ENCODE measurements around the gene ZNF697. TPM values are rescaled to one million over a fixed set of nuclear protein-coding genes. Genes with fewer than 3 reads are reported as not detected.
A peak's percentile ranks its signal among the peaks of the same experiment; 100 is the strongest.
"Not testable (repeated sequence)": the region's sequence is repeated elsewhere in the genome, so short reads cannot be mapped to it uniquely, and the experiment has no call there.

ZNF697 gene
- total and polyA plus RNA-seq, 9 of the 15 experiments (the other 6 are each of a cell fraction or from before 2014, with no cell fraction given) = 2.1 to 13.6 (median 8.3) TPM

DNA sequence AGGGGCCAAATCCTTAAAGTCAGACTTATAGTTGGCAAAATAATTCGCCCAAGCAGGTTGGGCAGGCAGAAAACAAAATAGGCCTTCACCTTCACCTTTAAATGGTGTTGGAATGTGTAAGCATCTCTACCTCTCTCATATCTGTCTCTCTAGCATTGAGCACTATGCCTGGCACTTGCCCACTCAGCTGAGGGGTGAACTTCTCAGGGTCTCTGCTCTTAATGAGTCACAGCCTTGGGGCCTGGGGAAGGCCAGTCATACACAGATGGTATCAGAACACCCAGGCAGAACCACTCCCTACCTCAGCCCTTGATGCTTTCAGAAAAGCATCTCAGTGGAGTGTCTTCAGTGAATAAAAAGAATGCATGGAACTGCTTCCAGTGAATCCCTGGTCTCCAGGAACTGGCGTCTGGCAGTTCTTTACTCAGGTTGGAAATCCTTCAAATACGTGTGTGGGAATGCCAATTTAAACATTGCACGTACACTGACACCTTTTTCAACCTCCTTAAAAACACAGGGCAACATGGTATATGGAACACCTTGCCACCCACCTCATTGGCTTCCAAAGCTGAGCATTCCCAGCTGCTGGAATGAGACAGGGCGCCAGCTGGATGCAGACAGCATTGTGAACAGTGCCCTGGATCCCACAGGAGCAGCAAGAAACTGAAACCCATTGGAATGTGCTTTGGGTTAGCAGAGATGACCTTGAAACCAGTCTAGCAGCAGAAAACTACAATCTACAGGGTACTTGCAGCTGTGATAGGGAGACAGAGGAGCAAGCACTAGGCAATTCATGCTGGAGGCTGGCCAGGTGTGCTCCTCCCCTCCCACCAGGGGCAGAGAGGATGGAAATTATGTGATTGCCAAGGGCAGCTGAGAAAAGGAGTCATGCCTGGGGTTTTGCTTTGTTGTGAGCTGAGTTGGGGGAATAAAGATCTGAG, 30.0 kb downstream of the ZNF697 start:
- H3K36me3 ChIP-seq (ENCODE audit: control insufficient read depth, insufficient read depth, low read length) = 0 out of 3 replicates have a peak, but pooled peaks cover 4% of the 10 kb centered on the region
- no peak overlapping the region for H3K4me3 ChIP-seq
- no peak overlapping the region for H3K4me2 ChIP-seq (ENCODE audit: insufficient read depth, low read length)
- H3K79me2 ChIP-seq (ENCODE audit: control insufficient read depth, insufficient read depth, low read length) = no peaks in the 10 kb centered on the region
- H2AFZ ChIP-seq (ENCODE audit: low read depth, low read length) = no peak overlapping the region
- H3K9ac ChIP-seq (ENCODE audit: insufficient read depth in 1 of 2, low read depth in 2 of 2, low read length in 2 of 2) = no peak overlapping the region
- in situ Hi-C loops (cut with MboI) = no loop called here
- ATAC-seq = no peak
- H3K9me3 ChIP-seq (replicated peaks; ENCODE audit: control insufficient read depth, insufficient read depth, low read depth, low read length) = no peaks in the 10 kb centered on the region
- H3K4me1 ChIP-seq (replicated peaks in 1 of 2; ENCODE audit: control insufficient read depth in 2 of 2, insufficient read depth in 2 of 2, low read length in 2 of 2) = no peaks in the 10 kb centered on the region; a peak in 1 of 5 replicates
- no peak overlapping the region for H3K27ac ChIP-seq (ENCODE audit: extremely low read depth, low read depth, low read length)
- intact Hi-C loops (cut with micrococcal nuclease) = loop anchor here (10.0 kb wide), 1 partner anchor 127 kb away; no protein-coding TSS in a partner anchor
- H3K27me3 ChIP-seq (ENCODE audit: control insufficient read depth in 2 of 2, insufficient read depth in 2 of 2, low read length in 2 of 2) = peaks cover 0 to 5% of the 10 kb centered on the region in 2 experiments; a peak in 1 of 5 replicates
- H3K9me1 ChIP-seq (ENCODE audit: control insufficient read depth, insufficient read depth, low read length) = peaks cover 4% of the 10 kb centered on the region
- POLR2A ChIA-PET = interaction anchor here (0.6 to 2.1 kb wide), 2 partner anchors 11 to 207 kb away, joined by 3 to 9 read pairs; no protein-coding TSS in a partner anchor
- H4K20me1 ChIP-seq (replicated peaks; ENCODE audit: control insufficient read depth, insufficient read depth, low read length) = 0 out of 2 replicates have a peak, but pooled peaks cover 3% of the 10 kb centered on the region
- TF ChIP-seq SRSF9 (IDR thresholded peaks at IDR 0.05; ENCODE audit: borderline replicate concordance, low read depth, low read length) (no peak), DMBX1 (CRISPR knock-in tag; IDR thresholded peaks at IDR 0.05; ENCODE audit: borderline replicate concordance) (no peak), POLR2B (IDR thresholded peaks at IDR 0.05; ENCODE audit: low read depth, partially characterized antibody) (peak; percentile 37), EGR1 (conservative IDR thresholded peaks at IDR 0.05) (no peak), ZNF12 (CRISPR knock-in tag; IDR thresholded peaks at IDR 0.05) (no peak), POLR2AphosphoS2 (IDR thresholded peaks at IDR 0.05; ENCODE audit: low read length) (peak; percentile 52; the same call in 1 of the 2 replicates), FOSL1 (tag; conservative IDR thresholded peaks at IDR 0.05) (peak; percentile 28; the same call in 1 of the 2 replicates), STAG1 (CRISPR knock-in tag; IDR thresholded peaks at IDR 0.05; ENCODE audit: borderline replicate concordance) (no peak), JUND (IDR thresholded peaks at IDR 0.05; ENCODE audit: borderline replicate concordance, low read depth, low read length) (0 out of 2 replicates have a peak, but pooled peaks have one; percentile 8), JUND (tag; IDR thresholded peaks at IDR 0.05; ENCODE audit: borderline replicate concordance, low read depth, low read length) (no peak), NR2C2 (CRISPR knock-in tag; IDR thresholded peaks at IDR 0.05) (no peak), NR2C2 (tag; IDR thresholded peaks at IDR 0.05) (no peak)
- BruUV-seq (replicated peaks) = no TSS peak
- WGBS (ENCODE audit: insufficient coverage, low coverage, missing lambda C conversion rate) = 10% methylated on average over 5 of the region's 5 CpGs
- no peak for DNase-seq (ENCODE audit: extremely low read depth in 1 of 4, low spot score in 3 of 4)
- CTCF ChIA-PET (ENCODE audit: low intra/inter-chr PET ratio) = interaction anchor here (1.9 kb wide), 1 partner anchor 46 kb away, joined by 6 read pairs; no protein-coding TSS in a partner anchor
- FAIRE-seq = no peak

DNA sequence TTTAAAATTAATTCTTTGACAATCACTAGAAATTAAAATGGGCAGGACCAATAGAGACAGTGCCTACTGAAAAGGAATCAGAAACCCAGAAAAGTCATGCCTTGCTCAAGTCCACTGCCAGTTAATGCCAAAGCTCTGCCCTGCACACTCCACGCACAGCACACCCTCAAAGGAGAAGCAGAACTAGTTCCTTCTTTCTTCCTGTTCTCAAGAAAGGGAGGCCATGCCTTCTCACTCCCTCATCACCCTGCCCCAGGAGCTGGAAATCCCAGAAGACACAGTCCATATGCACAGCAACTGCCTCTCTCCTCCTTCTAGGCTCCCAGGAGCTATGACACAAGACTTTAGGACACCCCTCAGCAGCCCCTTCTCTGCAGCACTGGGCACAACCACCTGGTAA, 31.3 kb downstream of the ZNF697 start:
- H3K9me1 ChIP-seq (ENCODE audit: control insufficient read depth, insufficient read depth, low read length); DNase-seq (ENCODE audit: extremely low read depth in 1 of 4, low spot score in 3 of 4); H3K4me2 ChIP-seq (ENCODE audit: insufficient read depth, low read length); H3K9ac ChIP-seq (ENCODE audit: insufficient read depth in 1 of 2, low read depth in 2 of 2, low read length in 2 of 2); H3K79me2 ChIP-seq (ENCODE audit: control insufficient read depth, insufficient read depth, low read length); H3K36me3 ChIP-seq (ENCODE audit: control insufficient read depth, insufficient read depth, low read length); H3K27ac ChIP-seq (ENCODE audit: extremely low read depth, low read depth, low read length); H3K4me1 ChIP-seq (replicated peaks in 1 of 2; ENCODE audit: control insufficient read depth in 2 of 2, insufficient read depth in 2 of 2, low read length in 2 of 2); H2AFZ ChIP-seq (ENCODE audit: low read depth, low read length); FAIRE-seq; ATAC-seq; in situ Hi-C loops (cut with MboI); H3K27me3 ChIP-seq (ENCODE audit: control insufficient read depth in 2 of 2, insufficient read depth in 2 of 2, low read length in 2 of 2); BruUV-seq (replicated peaks); H3K9me3 ChIP-seq (replicated peaks; ENCODE audit: control insufficient read depth, insufficient read depth, low read depth, low read length); H3K4me3 ChIP-seq; H4K20me1 ChIP-seq (replicated peaks; ENCODE audit: control insufficient read depth, insufficient read depth, low read length): not testable (repeated sequence)
- intact Hi-C loops (cut with micrococcal nuclease) = loop anchor here (10.0 kb wide), 1 partner anchor 128 kb away; no protein-coding TSS in a partner anchor
- ChIA-PET CTCF (ENCODE audit: low intra/inter-chr PET ratio) (interaction anchor here (1.9 kb wide), 1 partner anchor 47 kb away, joined by 6 read pairs; no protein-coding TSS in a partner anchor), POLR2A (interaction anchor here (0.7 to 0.9 kb wide), 3 partner anchors 23 to 87 kb away, joined by 3 to 4 read pairs (median 4); partner anchors contain the start of gene ZNF697)
- no CpG with 5 or more reads among the region's 1 CpG for WGBS (ENCODE audit: insufficient coverage, low coverage, missing lambda C conversion rate)
